Mesendoderm (in vitro differentiated cells): ENCODE data around the gene MTIF2. TPM values are rescaled to one million over a fixed set of nuclear protein-coding genes. Genes with fewer than 3 reads are reported as not detected.
"Not testable (repeated sequence)": the region's sequence is repeated elsewhere in the genome, so short reads cannot be mapped to it uniquely, and the experiment has no call there.

Experiments
- DNase-seq: peaks from one replicate; pipeline ENCODE4 v3.0.0; 2013
- H2AK5ac ChIP-seq: 2 replicates; pipeline ENCODE4 v1.6.1; 2013; ENCODE audit warnings: low read length, inconsistent platforms
- H2BK120ac ChIP-seq: 2 replicates; pipeline ENCODE4 v1.6.1; 2013; ENCODE audit warnings: low read depth, mild to moderate bottlenecking, low read length, moderate library complexity, mixed read lengths
- H2BK15ac ChIP-seq: replicated peaks from 2 replicates; pipeline ENCODE4 v1.6.1; 2013; ENCODE audit warnings: low read depth, mild to moderate bottlenecking, moderate library complexity
- H2BK5ac ChIP-seq: 2 replicates; pipeline ENCODE4 v1.6.1; 2013; ENCODE audit warnings: low read length, inconsistent platforms
- H3K18ac ChIP-seq: 2 replicates; pipeline ENCODE4 v1.6.1; 2013; ENCODE audit warnings: mild to moderate bottlenecking, low read length, mixed read lengths
- H3K23ac ChIP-seq: one replicate; pipeline ENCODE4 v1.6.1; 2013; ENCODE audit warnings: low read length
- H3K27ac ChIP-seq: 2 replicates; pipeline ENCODE4 v1.5.1; 2013; ENCODE audit warnings: low read depth, mild to moderate bottlenecking, inconsistent platforms, low read length, moderate library complexity
- H3K27me3 ChIP-seq: 2 replicates; pipeline ENCODE4 v1.6.1; 2013; ENCODE audit warnings: low read length, control low read depth, mild to moderate bottlenecking, inconsistent platforms; ENCODE audit not compliant: insufficient read depth, poor library complexity
- H3K36me3 ChIP-seq: 2 replicates; pipeline ENCODE4 v1.6.1; 2013; ENCODE audit warnings: low read length, inconsistent platforms; ENCODE audit not compliant: control insufficient read depth, insufficient read depth
- H3K4ac ChIP-seq: one replicate; pipeline ENCODE4 v1.6.1; 2013; ENCODE audit warnings: low read depth, mild to moderate bottlenecking, low read length, moderate library complexity
- H3K4me1 ChIP-seq: 2 replicates; pipeline ENCODE4 v1.6.1; 2013; ENCODE audit warnings: low read depth, low read length, inconsistent platforms; ENCODE audit not compliant: control insufficient read depth
- H3K4me2 ChIP-seq: 2 replicates; pipeline ENCODE4 v1.6.1; 2013; ENCODE audit warnings: low read length
- H3K4me3 ChIP-seq: 2 replicates; pipeline ENCODE4 v1.5.1; 2013; ENCODE audit warnings: mild to moderate bottlenecking, low read length
- H3K56ac ChIP-seq: one replicate; pipeline ENCODE4 v1.6.1; 2013; ENCODE audit warnings: low read length
- H3K79me1 ChIP-seq: 2 replicates; pipeline ENCODE4 v1.6.1; 2013; ENCODE audit warnings: low read length, inconsistent platforms
- H3K79me2 ChIP-seq: 2 replicates; pipeline ENCODE4 v1.6.1; 2013; ENCODE audit warnings: mild to moderate bottlenecking, low read length; ENCODE audit not compliant: control insufficient read depth, insufficient read depth
- H3K9ac ChIP-seq: 2 replicates; pipeline ENCODE4 v1.6.1; 2013; ENCODE audit warnings: low read length, inconsistent platforms
- H4K5ac ChIP-seq: one replicate; pipeline ENCODE4 v1.6.1; 2013; ENCODE audit warnings: low read length
- H4K8ac ChIP-seq: one replicate; pipeline ENCODE4 v1.6.1; 2013; ENCODE audit warnings: low read depth, mild to moderate bottlenecking, control low read depth, low read length, moderate library complexity
- WGBS: extraction: QIAGEN DNeasy Blood & Tissue Kit; methylation state at CpG from one replicate; pipeline ENCODE4 v1.1.7; 2013; ENCODE audit warnings: low lambda C conversion rate, missing lambda C conversion rate; ENCODE audit not compliant: insufficient coverage; ENCODE audit errors: extremely low coverage; 5-methylcytosine and 5-hydroxymethylcytosine counted together
- small RNA-seq: library from polyadenylated mRNA; stranded (forward); fragments of <200 nt; extraction: miRNeasy Mini kit (QIAGEN cat#:217004); gene quantifications from one replicate; pipeline ENCODE3, GENCODE V24; 2013; ENCODE audit not compliant: insufficient read depth

The MTIF2 gene

DNA sequence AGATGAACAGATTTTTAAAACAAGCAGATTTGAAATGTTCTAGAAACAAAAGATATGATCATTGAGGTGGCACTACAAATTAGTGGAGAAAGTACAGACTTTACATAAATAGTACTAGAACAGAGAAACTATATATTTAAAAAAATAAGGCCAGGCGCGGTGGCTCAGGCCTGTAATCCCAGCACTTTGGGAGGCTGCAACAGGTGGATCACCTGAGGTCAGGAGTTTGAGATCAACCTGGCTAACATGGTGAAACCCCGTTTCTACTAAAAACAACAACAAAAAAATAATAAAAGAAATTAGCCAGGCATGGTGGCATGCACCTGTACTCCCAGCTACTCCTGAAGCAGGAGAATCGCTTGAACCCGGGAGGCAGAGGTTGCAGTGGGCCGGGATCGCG lies 82.2 kb downstream of the MTIF2 start:
- H3K56ac ChIP-seq, H3K4me2 ChIP-seq, H3K23ac ChIP-seq, H2AK5ac ChIP-seq, H3K18ac ChIP-seq, H4K5ac ChIP-seq, H3K36me3 ChIP-seq, H3K9ac ChIP-seq, H3K4ac ChIP-seq, H3K4me3 ChIP-seq, H2BK120ac ChIP-seq, DNase-seq, H3K79me2 ChIP-seq, H4K8ac ChIP-seq, H3K79me1 ChIP-seq, H3K27me3 ChIP-seq, H2BK15ac ChIP-seq, H3K27ac ChIP-seq, H3K4me1 ChIP-seq, H2BK5ac ChIP-seq: not testable (repeated sequence)
- WGBS: no CpG with 5 or more reads among the region's 8 CpGs

Small RNA genes within 50 kb of the gene (small RNA-seq; reads per million reads assigned to genes)
- gene RF00019: not detected
